Upper lobe of left lung (tissue), 6 donors: ENCODE results near the gene PRCC. TPM values are rescaled to one million over a fixed set of nuclear protein-coding genes. Genes with fewer than 3 reads are reported as not detected.

ENCODE experiments used
- ATAC-seq, 2 donors: fragments of 200-7000 bp; cut with Tn5 transposase; one replicate each; pipeline ENCODE4 v1.9.1; 2022; ENCODE audit warnings: mild to moderate bottlenecking in 2 of 2, moderate library complexity in 2 of 2; ENCODE audit not compliant: low FRiP score in 2 of 2
- DNase-seq, 2 donors: peaks; one replicate each; pipeline ENCODE4 v3.0.0-alpha.2; 2019 to 2020
- H3K27ac ChIP-seq, 4 donors: fragments of 200-600 bp; sonication (generic); one replicate each; pipeline ENCODE4 v1.5.1; 2016 to 2019
- H3K27me3 ChIP-seq, 4 donors: fragments of 200-600 bp; sonication (generic); one replicate each; pipeline ENCODE4 v1.5.1; 2017 to 2019
- H3K36me3 ChIP-seq, 4 donors: fragments of 200-600 bp; sonication (generic); one replicate each; pipeline ENCODE4 v1.5.1; 2016 to 2019
- H3K4me1 ChIP-seq, 4 donors: fragments of 200-600 bp; sonication (generic); one replicate each; pipeline ENCODE4 v1.5.1; 2018 to 2019
- H3K4me3 ChIP-seq, 4 donors: fragments of 200-600 bp; sonication (generic); one replicate each; pipeline ENCODE4 v1.5.1; 2017 to 2019; ENCODE audit warnings: mild to moderate bottlenecking in 2 of 4, moderate library complexity in 1 of 4
- H3K9me3 ChIP-seq, 4 donors: fragments of 200-600 bp; sonication (generic); one replicate each; pipeline ENCODE4 v1.5.1; 2018 to 2019
- EP300 ChIP-seq, 4 donors: sonication (generic); formaldehyde crosslinking; IDR thresholded peaks; one replicate each; pipeline ENCODE4 v1.5.1; 2017; ENCODE audit warnings: antibody characterized with exemption in 4 of 4, control low read depth in 2 of 4
- POLR2A ChIP-seq, 4 donors: fragments of 450-650 bp; IDR thresholded peaks; one replicate each; pipeline ENCODE4 v1.5.1; 2016 to 2017; ENCODE audit warnings: antibody characterized with exemption in 4 of 4, mild to moderate bottlenecking in 2 of 4
- POLR2AphosphoS5 ChIP-seq, 2 donors: sonication (generic); formaldehyde crosslinking; IDR thresholded peaks; one replicate each; pipeline ENCODE4 v1.5.1; 2017; ENCODE audit warnings: antibody characterized with exemption in 2 of 2
- WGBS, 2 donors: methylation state at CpG; one replicate each; pipeline ENCODE4 v1.1.5; 2017 to 2018; 5-methylcytosine and 5-hydroxymethylcytosine counted together
- total RNA-seq, 6 donors: library from RNA; depleted of rRNA in 4 of 6; stranded (reverse); fragments of >200 nt in 4 of 6; gene quantifications; one replicate each; pipeline versions ENCODE4 v1.1.0 to v1.2.1, GENCODE V29; 2016 to 2021
- TF ChIP-seq, protein P1 (sequence below), 6 experiments: fragments of 450-650 bp in 4 of 6; fragments of 200-600 bp in 2 of 6; sonication (generic) in 2 of 6; IDR thresholded peaks; one replicate each; pipeline ENCODE4 v1.5.1; 2016 to 2019; ENCODE audit warnings: antibody characterized with exemption in 6 of 6
- donor health status: DM: no; HTN: no; CAD: no; lungs with moderate emphysema.
- donor health status: DM: no; HTN: yes; CAD: no; lungs with severe emphysema.

PRCC gene
- total RNA-seq, 6 donors from 2014 or later: 36.5 to 52.4 (median 40.8) TPM

GRCh38 chr1:156842618-156843300, 75.4 kb downstream of the PRCC start:
- H3K9me3 ChIP-seq: no peaks in the 10 kb centered on the region
- no peak overlapping the region for H3K27ac ChIP-seq
- ATAC-seq: no peak
- peaks cover 7 to 12% (median 9%) of the 10 kb centered on the region in 4 donors for H3K4me1 ChIP-seq
- 80 to 81% methylated on average over 9 of the region's 9 CpGs for WGBS, 2 donors
- no peaks in the 10 kb centered on the region for H3K36me3 ChIP-seq
- peaks cover 0 to 24% (median 9%) of the 10 kb centered on the region in 4 donors for H3K27me3 ChIP-seq
- DNase-seq: no peak
- H3K4me3 ChIP-seq: no peak overlapping the region
- TF ChIP-seq, protein P1, sequence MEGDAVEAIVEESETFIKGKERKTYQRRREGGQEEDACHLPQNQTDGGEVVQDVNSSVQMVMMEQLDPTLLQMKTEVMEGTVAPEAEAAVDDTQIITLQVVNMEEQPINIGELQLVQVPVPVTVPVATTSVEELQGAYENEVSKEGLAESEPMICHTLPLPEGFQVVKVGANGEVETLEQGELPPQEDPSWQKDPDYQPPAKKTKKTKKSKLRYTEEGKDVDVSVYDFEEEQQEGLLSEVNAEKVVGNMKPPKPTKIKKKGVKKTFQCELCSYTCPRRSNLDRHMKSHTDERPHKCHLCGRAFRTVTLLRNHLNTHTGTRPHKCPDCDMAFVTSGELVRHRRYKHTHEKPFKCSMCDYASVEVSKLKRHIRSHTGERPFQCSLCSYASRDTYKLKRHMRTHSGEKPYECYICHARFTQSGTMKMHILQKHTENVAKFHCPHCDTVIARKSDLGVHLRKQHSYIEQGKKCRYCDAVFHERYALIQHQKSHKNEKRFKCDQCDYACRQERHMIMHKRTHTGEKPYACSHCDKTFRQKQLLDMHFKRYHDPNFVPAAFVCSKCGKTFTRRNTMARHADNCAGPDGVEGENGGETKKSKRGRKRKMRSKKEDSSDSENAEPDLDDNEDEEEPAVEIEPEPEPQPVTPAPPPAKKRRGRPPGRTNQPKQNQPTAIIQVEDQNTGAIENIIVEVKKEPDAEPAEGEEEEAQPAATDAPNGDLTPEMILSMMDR (IDR thresholded peaks at IDR 0.05): no peak
- TF ChIP-seq POLR2AphosphoS5 (IDR thresholded peaks at IDR 0.05) (no peak), POLR2A (IDR thresholded peaks at IDR 0.05) (no peak), EP300 (IDR thresholded peaks at IDR 0.05) (no peak)

DNA sequence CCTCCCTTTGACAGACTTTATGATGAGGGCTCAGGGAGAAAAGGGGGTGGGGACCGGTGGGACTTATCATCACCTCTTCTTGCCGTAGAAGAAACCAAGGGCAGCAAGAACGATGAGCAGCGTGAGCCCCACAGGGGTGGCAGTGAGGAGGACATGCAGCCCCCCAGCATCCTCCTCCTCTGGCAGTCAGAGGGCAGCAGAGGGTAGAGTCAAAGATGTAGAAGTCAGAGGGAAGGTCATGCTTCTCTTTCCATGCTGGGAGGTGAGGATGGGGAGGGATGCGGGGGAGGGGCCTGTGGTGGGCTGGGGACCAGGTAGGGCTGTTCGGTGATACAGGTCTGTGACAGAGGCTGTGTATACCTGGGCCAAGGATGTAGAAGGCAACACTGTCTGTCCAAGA, 76.8 kb downstream of the PRCC start:
- no peak overlapping the region for H3K4me3 ChIP-seq
- no peak for TF ChIP-seq EP300 (IDR thresholded peaks at IDR 0.05)
- TF ChIP-seq POLR2A (IDR thresholded peaks at IDR 0.05): no peak
- TF ChIP-seq, protein P1 (IDR thresholded peaks at IDR 0.05): no peak
- TF ChIP-seq POLR2AphosphoS5 (IDR thresholded peaks at IDR 0.05): no peak
- no peaks in the 10 kb centered on the region for H3K36me3 ChIP-seq
- H3K27ac ChIP-seq: no peak overlapping the region
- ATAC-seq (no peak), DNase-seq (no peak)
- peaks cover 0 to 29% (median 12%) of the 10 kb centered on the region in 4 donors for H3K27me3 ChIP-seq
- no peaks in the 10 kb centered on the region for H3K9me3 ChIP-seq
- peaks cover 7 to 20% (median 11%) of the 10 kb centered on the region in 4 donors for H3K4me1 ChIP-seq
- WGBS, 2 donors: 41 to 45% methylated on average over 6 of the region's 6 CpGs

DNA sequence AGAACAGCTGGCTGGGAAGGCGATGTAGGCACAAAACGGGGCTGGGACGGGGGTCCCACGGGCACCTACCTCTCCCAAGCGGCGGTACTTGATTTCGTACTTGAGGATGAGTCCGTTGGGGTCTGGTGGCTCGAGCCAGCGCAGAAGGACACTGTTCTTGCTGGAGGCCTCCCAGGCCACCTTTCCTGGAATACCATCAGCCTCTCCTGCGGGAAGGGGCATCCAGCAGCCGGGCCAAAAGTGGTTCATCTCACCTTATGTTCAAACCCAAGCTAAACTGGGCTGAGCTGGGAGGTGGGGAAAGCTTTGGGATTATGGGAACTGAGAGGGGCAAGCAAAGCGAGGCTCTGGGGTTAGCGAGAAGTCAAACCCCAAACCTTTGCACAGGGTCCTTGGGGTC, 77.3 kb downstream of the PRCC start:
- DNase-seq (no peak), ATAC-seq (no peak)
- TF ChIP-seq, protein P1 (IDR thresholded peaks at IDR 0.05): no peak
- TF ChIP-seq EP300 (IDR thresholded peaks at IDR 0.05) (no peak), POLR2A (IDR thresholded peaks at IDR 0.05) (no peak), POLR2AphosphoS5 (IDR thresholded peaks at IDR 0.05) (no peak)
- no peak overlapping the region for H3K4me3 ChIP-seq
- 31 to 35% methylated on average over 4 to 14 of the region's 14 CpGs for WGBS, 2 donors
- H3K27me3 ChIP-seq: peaks cover 0 to 33% (median 14%) of the 10 kb centered on the region in 4 donors
- no peak overlapping the region for H3K27ac ChIP-seq
- no peaks in the 10 kb centered on the region for H3K36me3 ChIP-seq
- no peaks in the 10 kb centered on the region for H3K9me3 ChIP-seq
- peaks cover 7 to 21% (median 12%) of the 10 kb centered on the region in 4 donors for H3K4me1 ChIP-seq

- ATAC-seq: no peak
Measured at GRCh38 chr1:156845055-156845952, 78.0 kb downstream of the PRCC start.

More at GRCh38 chr1:156845055-156845952, 78.0 kb downstream of the PRCC start:
- H3K27ac ChIP-seq: no peak overlapping the region
- peak in 1 of 2 donors; percentile 84 for DNase-seq
- H3K27me3 ChIP-seq: peaks cover 0 to 33% (median 14%) of the 10 kb centered on the region in 4 donors
- TF ChIP-seq, protein P1 (IDR thresholded peaks at IDR 0.05): no peak
- no peak for TF ChIP-seq POLR2AphosphoS5 (IDR thresholded peaks at IDR 0.05)
- TF ChIP-seq POLR2A (IDR thresholded peaks at IDR 0.05): no peak
- no peak for TF ChIP-seq EP300 (IDR thresholded peaks at IDR 0.05)
- WGBS, 2 donors: 12% methylated on average over 50 of the region's 69 CpGs; no CpG with 5 or more reads in 1 of the 2 donors
- peaks cover 7 to 21% (median 12%) of the 10 kb centered on the region in 4 donors for H3K4me1 ChIP-seq
- H3K9me3 ChIP-seq: no peaks in the 10 kb centered on the region
- peak overlapping the region in 1 of 4 donors; percentile 20 for H3K4me3 ChIP-seq
- no peaks in the 10 kb centered on the region for H3K36me3 ChIP-seq
